Activated CD4-positive, CD25-positive, alpha-beta regulatory T cell treated with anti-CD3 and anti-CD28 coated beads, Interleukin-2, amount 50 U/mL, for 24 hours (primary cell): ENCODE measurements around the gene KAZALD1.
A peak's percentile ranks its signal among the peaks of the same experiment; 100 is the strongest.

ENCODE experiments used
- ATAC-seq, 2 donors: fragments of 150-1000 bp; cut with Tn5 transposase; one replicate each; pipeline ENCODE4 v1.10.0; 2021; ENCODE audit warnings: mild to moderate bottlenecking in 1 of 2, moderate library complexity in 1 of 2

The KAZALD1 gene

DNA sequence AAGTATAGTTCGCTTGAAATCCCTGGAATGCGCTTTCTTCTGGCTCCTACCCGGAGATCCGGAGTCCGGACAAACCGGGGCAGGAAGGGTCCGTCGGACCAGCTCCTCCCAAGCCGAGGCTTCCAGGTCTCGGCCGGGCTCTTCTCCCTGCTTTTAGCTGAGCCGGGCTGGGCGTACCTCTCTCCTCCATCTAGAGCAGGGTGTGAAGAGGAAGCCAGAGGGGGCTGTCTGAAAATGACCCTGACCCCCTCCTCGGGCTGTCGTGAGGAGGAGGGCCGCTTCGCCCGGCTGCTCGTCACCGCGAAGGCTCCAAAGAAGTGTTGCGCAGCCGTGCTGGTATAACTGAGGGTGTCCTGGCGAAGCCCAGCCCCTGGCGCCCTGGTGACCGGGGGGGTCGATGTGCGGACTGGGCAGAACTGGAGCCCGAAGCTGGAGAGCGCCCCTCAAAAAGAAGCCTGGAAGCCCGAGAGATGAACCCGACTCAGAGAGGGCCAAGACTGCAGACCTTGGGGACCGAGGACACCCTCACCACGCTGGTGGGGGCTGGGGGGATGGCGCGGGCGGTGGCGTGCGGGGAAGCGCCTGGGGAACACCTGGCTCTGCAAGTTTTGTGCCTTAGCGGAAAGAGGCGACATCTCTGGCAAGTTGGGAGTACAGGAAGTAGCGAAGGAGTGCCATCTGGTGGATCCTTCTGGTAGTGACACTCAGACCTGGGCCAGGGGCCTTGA is 5.7 kb downstream of the KAZALD1 start:
- ATAC-seq = peak; percentile 74 to 76

DNA sequence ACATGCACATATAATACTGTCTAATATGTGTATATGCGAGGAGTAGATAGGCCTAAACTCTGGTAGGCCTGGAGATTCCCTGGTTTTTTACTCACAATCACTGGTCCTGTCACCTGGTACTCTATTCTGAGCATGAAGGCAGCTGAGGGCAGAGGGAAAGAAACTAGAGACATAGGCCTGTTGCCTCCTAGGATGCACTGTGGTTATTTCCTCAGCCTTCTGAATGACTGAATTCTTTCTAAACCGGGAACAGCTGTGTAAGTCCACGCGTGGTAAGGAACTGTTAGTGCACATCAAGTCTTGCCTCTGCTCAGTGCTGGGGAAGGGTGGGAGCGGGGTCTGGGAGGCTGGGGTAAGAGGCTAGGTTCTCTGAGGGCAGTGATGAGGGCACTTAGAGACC is 7.7 kb downstream of the KAZALD1 start:
- ATAC-seq = no peak

DNA sequence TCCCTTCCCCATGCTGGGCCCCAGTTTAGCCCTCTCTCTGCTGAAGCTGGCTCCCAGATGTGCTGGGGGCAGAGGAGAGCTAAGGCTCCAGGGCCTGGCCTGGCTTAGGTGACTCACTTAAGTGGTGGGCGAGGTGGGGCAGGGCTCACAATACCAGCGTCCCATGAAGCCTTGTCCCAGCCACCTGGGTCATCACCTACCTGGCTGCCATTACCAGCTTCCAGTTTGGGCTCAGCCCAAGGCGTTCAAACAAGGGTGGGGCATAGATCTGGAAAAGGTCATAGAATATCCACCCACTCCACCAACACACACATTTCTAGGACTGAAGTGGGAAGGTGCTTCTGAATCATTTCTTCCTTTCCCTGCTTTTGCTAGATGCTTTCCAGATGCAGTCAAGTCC is 8.3 kb downstream of the KAZALD1 start:
- no peak for ATAC-seq

DNA sequence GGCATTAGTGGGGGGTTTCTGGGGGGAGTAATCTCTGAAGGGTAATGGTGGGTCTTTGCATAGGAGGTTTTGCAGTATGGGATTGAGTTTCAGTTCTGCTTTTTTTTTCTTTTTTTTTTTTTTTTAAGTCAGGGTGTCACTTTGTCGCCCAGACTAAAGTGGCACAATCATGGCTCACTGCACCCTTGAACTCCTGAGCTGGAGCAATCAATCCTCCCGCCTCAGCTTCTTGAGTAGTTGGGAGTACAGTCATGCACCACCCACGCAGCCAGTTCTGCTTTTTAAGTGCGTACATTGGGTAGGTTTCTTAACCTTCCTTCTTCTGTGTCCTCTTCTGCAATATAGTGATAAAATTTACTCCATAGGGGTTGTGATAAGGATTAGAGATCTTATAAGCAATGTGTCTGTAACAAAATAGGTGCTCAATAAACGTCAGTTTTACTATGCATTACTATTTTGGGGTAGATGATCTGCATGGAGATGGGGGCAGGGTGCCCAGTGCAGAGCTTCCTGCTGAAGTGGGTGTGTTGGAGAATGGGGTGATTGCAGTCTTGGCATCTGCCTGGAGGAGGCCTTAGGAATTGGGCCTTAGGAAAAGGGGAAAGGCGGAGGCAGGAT is 9.6 kb downstream of the KAZALD1 start:
- ATAC-seq = no peak

DNA sequence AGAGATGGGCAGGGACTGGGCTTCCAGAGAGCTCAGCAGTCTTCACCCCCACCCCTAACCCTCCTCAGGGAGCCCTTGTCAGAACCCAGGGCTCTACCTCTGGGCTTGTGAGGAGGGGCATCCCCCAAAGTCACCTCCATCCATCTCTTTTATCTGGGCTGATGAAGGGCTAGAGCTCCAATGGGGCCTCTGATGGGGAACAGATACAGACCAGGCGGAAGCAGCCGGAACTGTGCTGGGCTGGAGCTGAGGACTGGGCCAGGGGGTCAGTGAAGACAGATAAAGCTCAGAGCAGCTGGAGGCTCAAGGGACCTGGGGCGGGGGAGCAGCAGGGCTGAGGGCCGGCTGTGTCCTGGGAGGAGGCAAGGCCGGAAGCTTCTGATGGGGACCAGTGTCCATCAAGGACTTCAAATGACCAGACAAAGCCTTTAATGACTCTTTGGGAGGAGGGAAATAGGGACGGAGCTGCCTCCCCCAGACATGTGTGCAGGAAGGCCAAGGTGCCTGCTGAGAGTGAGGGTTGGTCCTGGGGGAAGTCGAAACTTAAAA is 10.2 kb downstream of the KAZALD1 start:
- ATAC-seq = no peak

DNA sequence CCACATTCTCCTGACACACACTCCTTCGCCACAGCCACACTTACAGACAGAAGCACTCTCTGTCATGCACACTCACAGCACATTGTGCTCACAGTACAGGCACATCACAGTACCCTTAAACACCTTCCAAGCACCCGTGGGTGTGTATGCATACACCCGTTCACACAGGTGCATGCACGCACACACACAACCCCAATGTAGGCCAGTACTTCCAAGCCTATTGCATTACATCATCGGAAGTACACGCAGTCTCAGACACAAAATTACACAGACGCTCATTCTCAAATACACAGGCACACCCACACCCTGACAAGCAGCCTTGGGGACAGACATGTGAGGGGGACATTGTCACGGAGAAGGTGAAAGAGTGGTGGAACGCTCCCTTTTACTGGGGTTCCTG is 11.1 kb downstream of the KAZALD1 start:
- ATAC-seq = no peak

DNA sequence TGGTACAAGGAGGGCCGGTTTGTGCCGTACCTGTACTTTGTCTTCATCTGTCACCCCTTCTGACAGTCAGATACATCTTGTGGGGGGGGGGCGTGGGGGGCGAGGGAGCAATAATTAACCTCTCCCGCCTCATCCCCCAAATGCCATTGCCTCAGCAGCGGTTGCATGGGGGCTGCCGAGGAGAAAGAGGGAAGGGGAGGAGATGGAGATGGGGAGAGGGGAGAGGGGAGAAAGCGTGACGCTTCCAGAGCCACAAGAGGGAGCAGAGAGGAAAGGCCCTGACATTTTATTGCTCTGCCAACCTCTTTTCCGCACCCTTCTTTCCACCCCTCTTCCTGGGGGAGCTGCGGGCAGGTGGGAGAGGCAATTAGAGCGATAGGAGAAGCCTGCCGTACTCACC is 11.8 kb downstream of the KAZALD1 start:
- no peak for ATAC-seq

DNA sequence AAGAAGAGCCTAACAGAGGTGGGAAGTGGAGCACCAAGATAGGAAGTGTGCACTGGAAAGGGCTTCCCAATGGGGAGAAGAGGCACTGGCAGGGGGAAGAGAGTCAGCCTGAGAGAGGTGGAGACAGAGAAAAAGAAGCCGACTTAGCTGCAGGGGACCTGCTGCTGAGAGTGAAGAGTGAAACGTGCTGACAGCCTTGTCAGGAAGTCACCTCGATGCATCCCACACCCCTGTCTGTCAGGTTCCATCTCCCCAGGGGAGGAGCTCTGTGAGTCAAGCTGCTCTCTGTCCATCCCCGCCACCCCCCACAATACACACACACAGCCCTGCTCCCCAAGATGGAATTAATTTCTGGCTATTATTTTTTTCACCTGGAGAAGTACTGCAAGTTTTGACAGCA is 14.0 kb downstream of the KAZALD1 start:
- ATAC-seq = no peak

DNA sequence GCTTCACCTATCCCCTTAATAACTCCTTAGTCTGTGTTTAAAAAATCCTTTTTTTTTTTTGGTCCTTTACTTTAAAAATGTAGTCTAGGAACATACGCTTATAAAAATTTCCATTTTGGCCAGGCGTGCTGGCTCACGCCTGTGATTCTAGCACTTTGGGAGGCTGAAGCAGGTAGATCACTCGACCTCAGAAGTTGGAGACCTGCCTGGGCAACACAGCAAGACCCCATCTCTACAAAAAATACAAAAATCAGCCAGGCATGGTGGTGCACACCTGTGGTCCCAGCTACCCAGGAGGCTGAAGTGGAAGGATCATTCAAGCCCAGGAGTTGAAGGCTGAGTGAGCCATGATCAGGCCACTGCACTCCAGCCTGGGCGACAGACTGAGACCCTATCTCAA is 14.8 kb downstream of the KAZALD1 start:
- ATAC-seq = no peak

DNA sequence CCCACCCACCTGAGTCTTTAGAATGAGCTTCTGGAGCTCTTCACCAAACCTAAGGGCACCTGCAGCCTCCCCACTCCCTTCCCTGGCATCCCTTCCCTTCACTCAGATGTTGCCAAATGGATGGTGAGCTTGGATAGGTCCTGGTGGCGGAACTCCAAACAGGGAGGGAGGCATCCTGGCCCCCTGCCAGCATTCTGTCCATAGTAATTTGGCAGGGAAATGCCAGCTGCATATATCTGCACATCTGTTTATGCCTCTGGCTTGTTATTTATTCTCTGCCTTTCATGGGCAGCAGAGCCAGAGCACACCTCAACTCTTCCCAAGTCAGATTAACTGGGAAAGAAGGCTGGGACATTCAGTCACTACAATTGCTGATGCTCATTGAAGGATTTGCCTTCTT is 18.1 kb downstream of the KAZALD1 start:
- no peak for ATAC-seq

DNA sequence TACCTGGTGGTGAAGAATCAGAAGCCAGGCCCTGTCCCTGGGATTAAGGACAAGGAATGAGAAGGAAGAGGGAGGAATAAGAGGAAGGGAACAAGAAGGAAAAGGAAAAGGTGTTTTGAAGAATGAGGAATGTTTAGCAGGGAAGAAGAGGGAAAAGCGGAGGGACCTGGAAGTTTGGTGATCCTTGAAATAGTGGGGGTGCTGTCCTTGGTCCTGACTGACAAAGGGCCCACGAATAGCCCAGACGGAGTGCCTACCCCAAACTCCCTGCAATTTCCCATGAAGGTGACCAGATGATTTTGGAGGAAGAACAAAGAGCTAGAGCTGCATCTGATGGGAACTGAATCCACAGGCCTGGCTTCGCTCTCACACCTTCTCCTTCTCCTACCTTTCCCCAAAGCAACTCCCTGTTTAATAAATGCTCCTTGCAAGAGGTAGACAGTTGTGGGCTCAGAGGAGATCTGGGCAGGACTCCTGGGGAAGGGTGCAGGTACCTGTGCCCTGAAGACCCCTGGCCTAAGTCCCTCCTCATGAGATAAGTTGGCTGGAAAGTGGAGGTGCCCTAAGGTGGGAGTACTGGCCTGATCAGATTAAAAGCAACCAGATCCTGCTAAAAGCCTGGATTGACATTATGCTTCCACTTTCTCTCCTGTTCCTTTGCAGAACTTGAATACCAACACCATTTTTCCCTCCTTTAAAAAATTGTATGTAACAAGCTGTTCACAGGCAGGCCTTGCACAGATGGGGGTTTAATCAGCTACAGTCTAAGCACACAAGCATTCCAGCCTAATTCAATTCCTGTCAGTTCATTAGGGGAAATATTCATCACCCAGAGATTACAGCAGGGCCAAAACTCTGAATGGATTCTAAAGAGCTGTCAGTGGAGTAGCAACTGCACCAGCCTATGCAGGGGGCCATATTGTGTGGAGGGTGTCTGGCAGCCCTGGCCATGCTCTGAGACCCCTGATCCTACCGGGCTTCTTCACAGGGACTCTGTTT is 19.4 kb downstream of the KAZALD1 start:
- ATAC-seq = no peak

DNA sequence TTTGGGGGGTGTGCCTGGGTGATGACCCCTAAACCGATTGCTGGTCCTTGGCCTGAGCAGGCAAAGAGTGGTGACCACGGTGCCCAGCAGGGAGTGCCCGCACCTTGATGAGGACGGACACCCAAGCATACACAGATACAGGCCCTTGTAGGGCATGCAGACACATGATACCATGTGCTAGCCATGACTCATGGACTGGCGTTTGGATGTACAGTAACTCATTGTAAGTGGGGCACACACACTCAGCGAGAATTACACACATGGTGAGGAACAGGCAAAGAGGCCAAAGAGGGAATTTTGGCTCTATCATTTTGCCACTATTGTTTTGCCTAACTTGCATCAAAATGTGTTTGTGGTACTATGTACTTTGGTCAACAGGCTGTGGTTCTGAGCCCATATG is 24.1 kb downstream of the KAZALD1 start:
- no peak for ATAC-seq

DNA sequence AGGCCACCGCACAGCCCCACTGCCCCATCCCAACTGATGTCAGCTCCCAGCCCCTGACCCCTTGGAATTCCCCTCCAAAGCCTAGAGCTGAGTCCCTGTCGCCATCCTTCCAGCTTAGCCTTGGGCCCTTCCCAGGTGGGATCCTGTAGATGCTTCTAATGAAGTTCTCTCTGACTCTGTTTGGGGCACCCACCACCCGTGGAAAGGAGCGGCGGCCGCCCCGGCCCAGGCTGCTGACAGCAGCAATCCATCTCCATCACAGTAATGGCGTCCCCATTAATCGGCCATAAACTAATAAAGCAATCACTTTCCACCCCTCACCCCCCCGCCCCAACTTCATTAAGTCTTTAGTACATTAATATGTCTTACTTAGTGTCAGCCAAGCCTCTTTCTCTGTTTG is 25.6 kb downstream of the KAZALD1 start:
- no peak for ATAC-seq

DNA sequence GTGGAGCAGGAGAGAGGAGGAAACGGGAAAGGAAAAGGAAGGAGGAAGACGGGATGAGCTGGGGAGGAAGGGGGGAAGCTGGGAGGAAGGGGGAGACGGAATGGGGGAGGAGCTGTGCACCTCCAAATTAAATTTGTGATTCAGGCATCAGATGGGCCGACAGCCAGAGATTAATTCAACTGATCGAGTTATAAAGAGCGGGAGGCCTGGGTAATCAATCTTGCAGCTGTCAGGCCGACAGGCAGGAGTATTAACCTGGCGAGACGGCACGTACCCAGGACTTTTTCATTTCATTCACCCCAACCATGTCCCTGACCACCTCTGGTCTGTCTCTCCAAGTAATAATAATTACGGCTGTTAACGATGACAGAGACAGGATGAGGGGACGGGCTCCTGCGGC is 26.2 kb downstream of the KAZALD1 start:
- ATAC-seq = no peak

DNA sequence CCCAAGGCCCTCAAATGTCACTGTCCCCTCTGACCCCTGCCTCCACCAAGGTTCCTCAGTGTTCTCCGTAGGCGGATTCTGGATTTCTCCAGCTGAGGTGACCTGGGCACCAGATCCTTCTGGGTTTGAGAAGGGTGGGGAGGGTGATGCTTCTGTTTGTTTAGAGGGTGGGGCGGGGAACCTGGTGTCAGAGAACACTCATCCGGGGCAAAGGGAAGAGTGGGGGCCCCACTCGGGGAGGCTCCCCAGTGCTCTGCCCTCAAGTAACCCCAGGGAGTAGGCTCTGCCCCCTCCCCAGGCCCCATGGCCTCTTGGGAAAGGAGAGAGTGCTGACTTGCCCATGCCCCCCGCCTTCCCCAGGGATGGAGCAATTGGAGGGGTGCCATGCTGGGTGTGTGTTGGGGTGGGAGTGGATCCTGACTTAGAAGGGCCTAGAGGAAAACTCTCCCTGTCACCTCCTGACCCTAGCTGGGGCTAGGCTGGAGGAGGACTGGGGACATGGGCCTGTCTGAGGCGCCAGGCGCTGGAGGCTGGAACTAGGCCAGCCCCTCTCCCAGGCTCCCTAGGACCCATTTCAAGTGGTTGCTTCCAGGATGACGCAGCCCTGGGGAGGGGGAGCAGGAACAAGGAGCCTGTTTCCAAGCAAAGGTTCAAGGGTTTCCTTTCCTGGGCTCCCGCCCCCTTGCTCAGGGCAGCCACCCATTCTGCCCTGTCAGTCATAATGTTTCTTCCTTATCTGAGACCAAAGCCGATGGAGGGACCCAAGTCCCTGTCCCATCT is 27.9 kb downstream of the KAZALD1 start:
- no peak for ATAC-seq

DNA sequence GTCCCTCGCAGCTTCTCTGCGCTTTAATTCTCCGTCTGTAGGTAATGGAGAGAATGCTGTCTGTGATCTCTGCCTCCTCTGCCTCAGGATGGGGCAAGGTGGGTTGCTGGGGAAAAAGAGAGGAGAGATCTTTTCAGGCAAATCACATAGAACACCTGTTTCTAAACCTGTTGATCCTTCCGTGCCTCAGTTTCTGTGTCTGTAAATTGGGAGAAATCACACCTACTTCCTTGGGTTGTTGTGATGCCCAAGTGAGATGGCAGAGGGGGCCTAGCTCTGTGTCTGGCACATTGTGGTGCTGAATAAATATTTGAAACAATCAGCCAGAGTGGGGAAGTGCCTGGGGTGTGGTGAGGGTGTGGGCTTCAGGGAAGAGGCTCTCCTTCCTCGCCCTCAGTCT is 28.8 kb downstream of the KAZALD1 start:
- ATAC-seq = no peak

DNA sequence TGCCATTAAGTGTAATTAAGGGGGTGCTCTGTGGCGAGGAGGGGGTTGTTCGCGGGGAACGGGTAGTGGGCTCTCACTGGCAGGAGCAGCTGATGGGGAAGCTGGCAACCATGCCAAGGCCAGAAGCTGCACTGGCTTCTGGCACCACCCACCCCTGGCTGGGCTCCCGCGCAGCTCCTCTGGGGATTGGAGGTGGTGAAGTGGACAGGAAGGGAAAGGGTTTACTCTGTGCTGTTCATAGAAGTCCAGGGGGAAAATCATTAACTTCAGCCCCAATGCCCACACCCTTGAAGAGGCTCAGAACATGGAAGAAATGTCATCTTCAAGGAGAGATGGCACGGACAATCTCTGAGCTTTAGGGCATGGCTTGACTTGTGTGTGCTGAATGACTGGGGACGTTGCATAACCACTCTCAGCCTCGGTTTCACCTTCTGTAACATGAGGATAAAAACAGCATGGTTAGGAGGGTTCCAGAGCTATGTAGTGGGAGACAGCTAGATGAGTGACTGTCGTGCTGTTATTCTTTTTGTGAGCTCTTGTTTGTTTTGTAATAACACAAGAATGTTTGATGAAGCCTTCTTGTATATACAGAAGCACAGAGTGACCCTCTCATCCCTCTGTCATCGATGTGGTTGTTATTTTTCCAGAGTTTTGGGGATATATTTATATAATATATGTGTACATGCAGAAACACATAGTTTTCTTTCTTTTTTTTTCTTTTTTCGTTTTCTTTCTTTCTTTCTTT is 29.9 kb downstream of the KAZALD1 start:
- ATAC-seq = no peak

DNA sequence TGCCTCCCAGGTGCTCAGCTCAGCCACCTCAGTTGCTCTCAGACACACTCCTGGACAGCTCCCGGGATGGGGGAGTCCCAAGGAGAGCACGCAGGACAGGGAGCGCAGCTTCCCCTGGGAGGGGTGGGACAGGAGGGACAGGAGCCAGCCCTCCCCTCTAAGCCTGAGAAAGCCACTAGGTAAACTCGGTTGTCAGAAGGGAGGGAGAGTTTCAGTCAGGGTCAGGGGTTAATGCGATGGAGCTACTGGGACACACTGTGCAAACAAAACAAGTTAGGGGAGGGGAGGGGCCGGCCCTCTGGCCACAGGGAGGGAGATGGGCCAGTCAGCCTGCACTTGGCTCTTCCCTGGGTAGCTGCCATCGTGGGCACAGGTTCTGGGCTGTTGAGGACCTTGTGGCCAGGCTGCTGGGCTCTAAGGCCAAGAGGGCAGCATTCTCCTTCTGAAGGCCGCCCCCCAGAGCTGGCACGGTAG is 31.1 kb downstream of the KAZALD1 start:
- no peak for ATAC-seq

DNA sequence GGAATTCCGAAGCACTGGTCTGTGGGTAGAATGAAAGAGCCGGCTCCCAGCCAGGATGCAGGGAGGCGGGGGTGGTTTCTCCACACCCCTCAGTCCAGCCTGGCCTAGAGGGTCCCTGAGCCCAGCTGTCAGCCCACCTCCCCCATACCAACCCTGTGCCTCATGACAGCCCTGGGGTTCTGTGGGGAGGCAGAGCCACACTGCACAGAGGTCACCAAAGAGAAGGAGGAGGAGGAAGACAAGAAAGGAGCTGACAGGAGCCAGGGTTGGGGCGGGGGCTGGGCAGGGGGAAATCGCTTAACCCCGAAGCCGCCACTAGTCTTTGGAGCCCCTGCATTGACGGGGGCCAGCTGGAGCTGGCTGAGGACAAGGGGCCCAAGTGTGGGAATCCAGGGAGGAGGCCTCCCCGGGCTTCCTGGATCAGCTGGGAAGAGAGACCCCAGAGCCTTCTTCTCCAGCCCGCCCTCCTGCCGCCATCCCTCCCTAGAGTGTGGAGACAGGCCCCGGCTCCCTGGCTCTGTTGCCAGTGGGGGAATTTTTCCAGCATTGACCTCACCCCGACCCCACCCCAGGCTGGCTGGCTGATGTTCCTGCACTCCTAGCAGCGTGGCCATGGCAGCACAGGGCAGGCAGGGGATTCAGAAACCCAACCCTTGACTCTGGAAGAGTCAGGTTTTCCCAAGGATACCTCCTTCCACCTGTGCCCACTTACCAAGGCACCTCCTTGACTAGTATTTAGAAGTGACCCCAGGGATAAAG is 32.5 kb downstream of the KAZALD1 start:
- no peak for ATAC-seq

DNA sequence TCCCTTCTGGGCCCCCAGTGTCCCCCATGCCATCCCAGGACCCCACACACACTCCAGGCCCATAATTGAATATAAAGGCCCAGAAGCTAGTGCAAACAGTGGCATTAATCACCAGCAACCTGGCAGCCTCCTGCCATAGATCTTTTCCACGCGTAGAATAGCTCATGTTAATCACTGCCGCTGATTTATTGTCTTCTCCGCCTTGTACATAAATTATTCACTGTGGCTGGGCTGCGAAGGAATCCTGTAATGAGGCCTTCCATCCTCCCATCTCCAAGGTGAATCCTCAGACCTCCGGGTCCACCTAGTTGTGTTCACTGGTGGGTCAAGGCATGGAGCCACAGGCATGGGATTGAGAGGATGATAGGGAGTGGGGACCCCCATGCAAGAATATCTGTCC is 33.2 kb downstream of the KAZALD1 start:
- ATAC-seq = no peak
